Right atrium auricular region (tissue), 2 donors: Measurements from ENCODE around the gene AGA. TPM values are rescaled to one million over a fixed set of nuclear protein-coding genes. Genes with fewer than 3 reads are reported as not detected.

Experiments
- DNase-seq: peaks from one replicate; pipeline ENCODE4 v3.0.0-alpha.2; 2019; ENCODE audit warnings: low spot score
- H3K27ac ChIP-seq, 2 donors: fragments of 200-600 bp; sonication (generic); 1 replicate in 1 of 2; 2 replicates in 1 of 2; pipeline ENCODE4 v1.5.1; 2016 to 2019
- H3K27me3 ChIP-seq, 2 donors: fragments of 200-600 bp; sonication (generic); one replicate each; pipeline versions ENCODE4 v1.5.1 to v1.6.0; 2017 to 2019
- H3K36me3 ChIP-seq: fragments of 200-600 bp; sonication (generic); one replicate; pipeline ENCODE4 v1.5.1; 2016
- H3K4me1 ChIP-seq, 2 donors: fragments of 200-600 bp; sonication (generic); one replicate each; pipeline versions ENCODE4 v1.5.1 to v1.6.0; 2017 to 2019
- H3K4me3 ChIP-seq, 2 donors: fragments of 200-600 bp; sonication (generic); 1 replicate in 1 of 2; 2 replicates in 1 of 2; pipeline ENCODE4 v1.5.1; 2017 to 2019; ENCODE audit warnings: mild to moderate bottlenecking in 1 of 2, moderate library complexity in 1 of 2
- H3K9me3 ChIP-seq, 2 donors: fragments of 200-600 bp; sonication (generic); one replicate each; pipeline ENCODE4 v1.5.1; 2019
- CTCF ChIP-seq, 2 donors: fragments of 200-600 bp; sonication (generic); IDR thresholded peaks; one replicate each; pipeline ENCODE4 v1.5.1; 2019; ENCODE audit warnings: antibody characterized with exemption in 2 of 2
- total RNA-seq, 2 donors: library from RNA; depleted of rRNA; stranded (reverse); fragments of >200 nt; gene quantifications; one replicate each; pipeline ENCODE4 v1.1.0, GENCODE V29; 2016

AGA gene
- total RNA-seq, 2 donors from 2014 or later: 5.4 to 14.5 TPM

GRCh38 chr4:177410566-177410965 lies 31.7 kb downstream of the AGA start:
- Histone ChIP-seq H3K4me3 (no peak overlapping the region), H3K36me3 (no peaks in the 10 kb centered on the region), H3K27me3 (no peaks in the 10 kb centered on the region), H3K27ac (no peak overlapping the region), H3K9me3 (no peaks in the 10 kb centered on the region), H3K4me1 (no peaks in the 10 kb centered on the region)
- TF ChIP-seq CTCF (IDR thresholded peaks at IDR 0.05): no peak
- no peak for DNase-seq

- no peak overlapping the region for H3K27ac ChIP-seq
- no peaks in the 10 kb centered on the region for H3K27me3 ChIP-seq
- H3K9me3 ChIP-seq: no peaks in the 10 kb centered on the region
- TF ChIP-seq CTCF (IDR thresholded peaks at IDR 0.05): no peak
- H3K4me1 ChIP-seq: no peaks in the 10 kb centered on the region
- H3K36me3 ChIP-seq: no peaks in the 10 kb centered on the region
- H3K4me3 ChIP-seq: no peak overlapping the region
- no peak for DNase-seq
Observed at GRCh38 chr4:177408023-177408422, 34.2 kb downstream of the AGA start.

- no peaks in the 10 kb centered on the region for H3K36me3 ChIP-seq
- H3K27me3 ChIP-seq: no peaks in the 10 kb centered on the region
- H3K9me3 ChIP-seq: no peaks in the 10 kb centered on the region
- TF ChIP-seq CTCF (IDR thresholded peaks at IDR 0.05): no peak
- H3K4me1 ChIP-seq: no peaks in the 10 kb centered on the region
- no peak overlapping the region for H3K27ac ChIP-seq
- no peak for DNase-seq
- no peak overlapping the region for H3K4me3 ChIP-seq
Observed at GRCh38 chr4:177405508-177405907, 36.7 kb downstream of the AGA start.

GRCh38 chr4:177404986-177405385 lies 37.3 kb downstream of the AGA start:
- Histone ChIP-seq H3K4me1 (no peaks in the 10 kb centered on the region), H3K27ac (no peak overlapping the region), H3K9me3 (no peaks in the 10 kb centered on the region), H3K36me3 (no peaks in the 10 kb centered on the region), H3K27me3 (no peaks in the 10 kb centered on the region), H3K4me3 (no peak overlapping the region)
- TF ChIP-seq CTCF (IDR thresholded peaks at IDR 0.05): no peak
- DNase-seq: no peak

- H3K27me3 ChIP-seq: no peaks in the 10 kb centered on the region
- DNase-seq: no peak
- no peak for TF ChIP-seq CTCF (IDR thresholded peaks at IDR 0.05)
- no peaks in the 10 kb centered on the region for H3K4me1 ChIP-seq
- no peaks in the 10 kb centered on the region for H3K9me3 ChIP-seq
- H3K27ac ChIP-seq: no peak overlapping the region
- no peaks in the 10 kb centered on the region for H3K36me3 ChIP-seq
- no peak overlapping the region for H3K4me3 ChIP-seq
Observed at GRCh38 chr4:177404342-177404741, 37.9 kb downstream of the AGA start.

- DNase-seq: no peak
- no peaks in the 10 kb centered on the region for H3K9me3 ChIP-seq
- H3K36me3 ChIP-seq: no peaks in the 10 kb centered on the region
Observed at GRCh38 chr4:177403746-177404145, 38.5 kb downstream of the AGA start.

More at GRCh38 chr4:177403746-177404145, 38.5 kb downstream of the AGA start:
- Histone ChIP-seq H3K27me3 (no peaks in the 10 kb centered on the region), H3K4me1 (no peaks in the 10 kb centered on the region), H3K4me3 (no peak overlapping the region), H3K27ac (no peak overlapping the region)
- TF ChIP-seq CTCF (IDR thresholded peaks at IDR 0.05): no peak
